MCF 10A (cell line): ENCODE data around the gene RAMAC. TPM values are rescaled to one million over a fixed set of nuclear protein-coding genes. Genes with fewer than 3 reads are reported as not detected.

Experiments
- BruUV-seq: library from RNA; stranded (reverse); fragments of 400-500 nt; replicated peaks from 2 replicates; lab custom pipeline; 2021; lab: Mats Ljungman, UMichigan
- CTCF ChIA-PET: fragments of 300-600 bp; sonication (Branson Sonifier 250); formaldehyde crosslinking; extraction: SDS; loops from one replicate; lab custom pipeline; 2021; ENCODE audit warnings: antibody characterized with exemption, inconsistent platforms; lab: Yijun Ruan, JAX
- POLR2A ChIA-PET: fragments of 300-600, 350-650 bp; sonication (Branson Sonifier 250); formaldehyde crosslinking; extraction: SDS; loops from one replicate; lab custom pipeline; 2020; ENCODE audit warnings: antibody characterized with exemption, inconsistent platforms; lab: Yijun Ruan, JAX
- DNase-seq: peaks from one replicate; pipeline ENCODE4 v3.0.0-alpha.2; 2018; ENCODE audit not compliant: unreplicated experiment
- H3K27ac Mint-ChIP-seq: one replicate; pipeline ENCODE4 v1.8.0; 2022; ENCODE audit warnings: mild to moderate bottlenecking, low read depth, mixed read lengths; ENCODE audit not compliant: unreplicated experiment
- H3K27me3 Mint-ChIP-seq: one replicate; pipeline ENCODE4 v1.8.0; 2022; ENCODE audit warnings: mixed read lengths; ENCODE audit not compliant: insufficient read depth, unreplicated experiment
- H3K36me3 Mint-ChIP-seq: one replicate; pipeline ENCODE4 v1.8.0; 2022; ENCODE audit warnings: mild to moderate bottlenecking, moderate library complexity, mixed read lengths; ENCODE audit not compliant: insufficient read depth, unreplicated experiment
- H3K4me1 Mint-ChIP-seq: one replicate; pipeline ENCODE4 v1.8.0; 2022; ENCODE audit warnings: mixed read lengths; ENCODE audit not compliant: insufficient read depth, unreplicated experiment
- H3K4me3 Mint-ChIP-seq: one replicate; pipeline ENCODE4 v1.8.0; 2022; ENCODE audit warnings: mild to moderate bottlenecking, moderate library complexity, mixed read lengths; ENCODE audit not compliant: unreplicated experiment
- H3K9me3 Mint-ChIP-seq: one replicate; pipeline ENCODE4 v1.8.0; 2022; ENCODE audit warnings: mixed read lengths; ENCODE audit not compliant: unreplicated experiment
- intact Hi-C: fragments of 100-400 bp; cut with micrococcal nuclease; formaldehyde crosslinking; loops from 2 replicates; pipeline ENCODE4 v1.14.1; 2022
- total RNA-seq: library from RNA; stranded (reverse); gene quantifications from 2 replicates; pipeline ENCODE4 v1.2.3, GENCODE V29; 2022
- TF ChIP-seq, protein P1 (sequence below): fragments of 200-600 bp; IDR thresholded peaks from one replicate; pipeline ENCODE4 v1.8.0; 2022; ENCODE audit warnings: antibody characterized with exemption, mild to moderate bottlenecking; ENCODE audit not compliant: unreplicated experiment

RAMAC gene
- total RNA-seq, 1 experiment from 2014 or later = 21.0 TPM

GRCh38 chr15:83014205-83014653 lies 28.2 kb downstream of the RAMAC start:
- DNase-seq = no peak
- Mint-ChIP-seq H3K27me3 (no peaks in the 10 kb centered on the region), H3K4me3 (no peak overlapping the region), H3K27ac (no peak overlapping the region), H3K36me3 (peaks cover 32% of the 10 kb centered on the region), H3K9me3 (no peaks in the 10 kb centered on the region), H3K4me1 (peaks cover 24% of the 10 kb centered on the region)
- intact Hi-C loops = loop anchor here (5.0 kb wide), 1 partner anchor 53 kb away; the partner anchor contains the start of gene BTBD1
- ChIA-PET POLR2A (interaction anchor here (1.2 to 1.3 kb wide), 2 partner anchors 8 to 53 kb away, joined by 3 to 5 read pairs; no protein-coding TSS in a partner anchor), CTCF (interaction anchor here (0.6 kb wide), 1 partner anchor 516 kb away, joined by 3 read pairs; no protein-coding TSS in a partner anchor)
- TF ChIP-seq, protein P1, sequence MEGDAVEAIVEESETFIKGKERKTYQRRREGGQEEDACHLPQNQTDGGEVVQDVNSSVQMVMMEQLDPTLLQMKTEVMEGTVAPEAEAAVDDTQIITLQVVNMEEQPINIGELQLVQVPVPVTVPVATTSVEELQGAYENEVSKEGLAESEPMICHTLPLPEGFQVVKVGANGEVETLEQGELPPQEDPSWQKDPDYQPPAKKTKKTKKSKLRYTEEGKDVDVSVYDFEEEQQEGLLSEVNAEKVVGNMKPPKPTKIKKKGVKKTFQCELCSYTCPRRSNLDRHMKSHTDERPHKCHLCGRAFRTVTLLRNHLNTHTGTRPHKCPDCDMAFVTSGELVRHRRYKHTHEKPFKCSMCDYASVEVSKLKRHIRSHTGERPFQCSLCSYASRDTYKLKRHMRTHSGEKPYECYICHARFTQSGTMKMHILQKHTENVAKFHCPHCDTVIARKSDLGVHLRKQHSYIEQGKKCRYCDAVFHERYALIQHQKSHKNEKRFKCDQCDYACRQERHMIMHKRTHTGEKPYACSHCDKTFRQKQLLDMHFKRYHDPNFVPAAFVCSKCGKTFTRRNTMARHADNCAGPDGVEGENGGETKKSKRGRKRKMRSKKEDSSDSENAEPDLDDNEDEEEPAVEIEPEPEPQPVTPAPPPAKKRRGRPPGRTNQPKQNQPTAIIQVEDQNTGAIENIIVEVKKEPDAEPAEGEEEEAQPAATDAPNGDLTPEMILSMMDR = no peak
- no TSS peak for BruUV-seq

- Mint-ChIP-seq H3K36me3 (peaks cover 40% of the 10 kb centered on the region), H3K4me1 (peaks cover 24% of the 10 kb centered on the region), H3K27me3 (no peaks in the 10 kb centered on the region), H3K9me3 (no peaks in the 10 kb centered on the region), H3K27ac (no peak overlapping the region), H3K4me3 (no peak overlapping the region)
- no TSS peak for BruUV-seq
- TF ChIP-seq, protein P1 = no peak
- ChIA-PET CTCF (no interaction called here), POLR2A (interaction anchor here (1.2 kb wide), 1 partner anchor 52 kb away, joined by 3 read pairs; no protein-coding TSS in a partner anchor)
- no peak for DNase-seq
- intact Hi-C loops = no loop called here
Measured at GRCh38 chr15:83015361-83015760, 29.4 kb downstream of the RAMAC start.

DNA sequence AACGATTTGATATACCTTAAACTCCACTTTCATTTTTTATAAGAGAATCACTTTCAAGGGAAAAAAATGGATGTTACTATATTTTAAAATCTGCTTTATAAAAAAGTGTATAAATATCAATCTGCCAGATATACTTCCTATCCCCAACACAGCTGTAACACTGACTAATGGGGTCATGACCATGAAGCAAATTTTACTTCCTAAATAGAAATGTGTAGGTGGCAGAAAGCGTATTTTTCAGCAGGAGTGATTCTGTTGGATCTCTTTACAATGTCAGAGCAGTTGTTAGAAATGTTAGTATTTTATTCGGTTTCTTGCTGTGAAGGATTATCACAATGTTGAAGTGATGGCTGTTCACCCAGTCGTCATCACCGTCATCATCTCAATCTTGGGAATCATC lies 30.9 kb downstream of the RAMAC start:
- Mint-ChIP-seq H3K27me3 (no peaks in the 10 kb centered on the region), H3K9me3 (no peaks in the 10 kb centered on the region), H3K4me1 (peaks cover 22% of the 10 kb centered on the region), H3K36me3 (peaks cover 47% of the 10 kb centered on the region), H3K27ac (no peak overlapping the region), H3K4me3 (no peak overlapping the region)
- no peak for DNase-seq
- intact Hi-C loops = no loop called here
- TF ChIP-seq, protein P1 = no peak
- BruUV-seq = no TSS peak
- ChIA-PET CTCF (no interaction called here), POLR2A (interaction anchor here (1.3 kb wide), 1 partner anchor 466 kb away, joined by 4 read pairs; no protein-coding TSS in a partner anchor)

GRCh38 chr15:83018436-83018835 lies 32.4 kb downstream of the RAMAC start:
- ChIA-PET CTCF (interaction anchor here (0.6 to 1.0 kb wide), 2 partner anchors 8 to 473 kb away, joined by 4 to 5 read pairs; no protein-coding TSS in a partner anchor), POLR2A (interaction anchor here (1.0 to 1.5 kb wide), 2 partner anchors 15 to 44 kb away, joined by 3 to 4 read pairs; no protein-coding TSS in a partner anchor)
- H3K4me3 Mint-ChIP-seq = no peak overlapping the region
- DNase-seq = no peak
- H3K27me3 Mint-ChIP-seq = no peaks in the 10 kb centered on the region
- H3K4me1 Mint-ChIP-seq = peaks cover 9% of the 10 kb centered on the region
- BruUV-seq = no TSS peak
- H3K9me3 Mint-ChIP-seq = no peaks in the 10 kb centered on the region
- H3K36me3 Mint-ChIP-seq = peaks cover 47% of the 10 kb centered on the region
- no peak overlapping the region for H3K27ac Mint-ChIP-seq
- TF ChIP-seq, protein P1 = no peak
- intact Hi-C loops = no loop called here
